Left lung (tissue), 10 donors: ENCODE results near the gene CREB5. TPM values are rescaled to one million over a fixed set of nuclear protein-coding genes. Genes with fewer than 3 reads are reported as not detected.
A peak's percentile ranks its signal among the peaks of the same experiment; 100 is the strongest.

Experiments
- ATAC-seq: fragments of 200-7000 bp; cut with Tn5 transposase; one replicate; pipeline ENCODE4 v1.9.1; 2020; ENCODE audit warnings: moderate library complexity
- DNase-seq, 4 donors: peaks; one replicate each; pipeline ENCODE4 v3.0.0-alpha.2; 2013 to 2020
- H3K27ac ChIP-seq, 2 donors: fragments of 200-600 bp; sonication (generic) in 1 of 2; one replicate each; pipeline versions ENCODE4 v1.5.0 to v1.8.0; 2020 to 2021
- H3K27me3 ChIP-seq, 2 donors: fragments of 200-600 bp; sonication (generic) in 1 of 2; one replicate each; pipeline versions ENCODE4 v1.5.0 to v1.8.0; 2020 to 2021
- H3K36me3 ChIP-seq, 2 donors: fragments of 200-600 bp; sonication (generic) in 1 of 2; one replicate each; pipeline versions ENCODE4 v1.5.0 to v1.8.0; 2020 to 2021
- H3K4me1 ChIP-seq, 2 donors: fragments of 200-600 bp; one replicate each; pipeline ENCODE4 v1.8.0; 2021
- H3K4me3 ChIP-seq, 2 donors: fragments of 200-600 bp; sonication (generic) in 1 of 2; one replicate each; pipeline versions ENCODE4 v1.5.0 to v1.8.0; 2020 to 2021; ENCODE audit warnings: mild to moderate bottlenecking in 1 of 2
- H3K9me3 ChIP-seq, 2 donors: fragments of 200-600 bp; sonication (generic) in 1 of 2; one replicate each; pipeline versions ENCODE4 v1.5.0 to v1.8.0; 2020 to 2021
- CTCF ChIP-seq, 2 donors: fragments of 200-600 bp; sonication (generic) in 1 of 2; IDR thresholded peaks; one replicate each; pipeline versions ENCODE4 v1.5.0 to v1.8.0; 2021; ENCODE audit warnings: antibody characterized with exemption in 2 of 2
- intact Hi-C, 2 donors: fragments of 100-400 bp; cut with DNase I; formaldehyde crosslinking; loops; one replicate each; pipeline versions ENCODE4 v1.11.2 to v1.14.2; 2022
- polyA plus RNA-seq, 6 donors: library from polyadenylated mRNA; unstranded; fragments of 120-200 nt; gene quantifications; one replicate each; pipeline ENCODE4 v1.2.1, GENCODE V29; 2013; ENCODE audit not compliant: insufficient read length in 6 of 6
- total RNA-seq, 2 donors: library from RNA; stranded (reverse); fragmentation: NEBNext Ultra II Directional; extraction: Animal tissue kit (Norgen Biotek cat#: 25700); gene quantifications; one replicate each; pipeline ENCODE4 v1.2.1, GENCODE V29; 2021
- donor health status: DM: no; HTN: yes; CAD: no.
- donor health status: DM: no; HTN: no; CAD: no.

Gene CREB5
- total and polyA plus RNA-seq, 8 donors = 6.6 to 19.9 (median 15.7) TPM

GRCh38 chr7:28811008-28811407, 398.7 kb downstream of the CREB5 start:
- no peaks in the 10 kb centered on the region for H3K9me3 ChIP-seq
- peaks cover 0 to 15% of the 10 kb centered on the region in 2 donors for H3K36me3 ChIP-seq
- no peak for TF ChIP-seq CTCF (IDR thresholded peaks at IDR 0.05)
- H3K4me3 ChIP-seq = no peak overlapping the region
- DNase-seq (no peak), ATAC-seq (no peak)
- intact Hi-C loops = no loop called here
- no peaks in the 10 kb centered on the region for H3K27me3 ChIP-seq
- H3K4me1 ChIP-seq = no peaks in the 10 kb centered on the region
- no peak overlapping the region for H3K27ac ChIP-seq

- DNase-seq (peak in 2 of 4 donors; percentile 40 to 51), ATAC-seq (no peak)
- Histone ChIP-seq H3K9me3 (no peaks in the 10 kb centered on the region), H3K27me3 (no peaks in the 10 kb centered on the region), H3K4me3 (no peak overlapping the region), H3K36me3 (peaks cover 0 to 15% of the 10 kb centered on the region in 2 donors), H3K4me1 (no peaks in the 10 kb centered on the region), H3K27ac (no peak overlapping the region)
- intact Hi-C loops = no loop called here
- no peak for TF ChIP-seq CTCF (IDR thresholded peaks at IDR 0.05)
Measured at GRCh38 chr7:28811701-28812430, 399.5 kb downstream of the CREB5 start.

- no peak overlapping the region for H3K4me3 ChIP-seq
- ATAC-seq (no peak), DNase-seq (no peak)
- H3K27ac ChIP-seq = no peak overlapping the region
- intact Hi-C loops = no loop called here
- H3K27me3 ChIP-seq = no peaks in the 10 kb centered on the region
- no peaks in the 10 kb centered on the region for H3K9me3 ChIP-seq
- TF ChIP-seq CTCF (IDR thresholded peaks at IDR 0.05) = no peak
- H3K36me3 ChIP-seq = peaks cover 0 to 12% of the 10 kb centered on the region in 2 donors
- H3K4me1 ChIP-seq = no peaks in the 10 kb centered on the region
Measured at GRCh38 chr7:28812616-28813015, 400.3 kb downstream of the CREB5 start.

DNA sequence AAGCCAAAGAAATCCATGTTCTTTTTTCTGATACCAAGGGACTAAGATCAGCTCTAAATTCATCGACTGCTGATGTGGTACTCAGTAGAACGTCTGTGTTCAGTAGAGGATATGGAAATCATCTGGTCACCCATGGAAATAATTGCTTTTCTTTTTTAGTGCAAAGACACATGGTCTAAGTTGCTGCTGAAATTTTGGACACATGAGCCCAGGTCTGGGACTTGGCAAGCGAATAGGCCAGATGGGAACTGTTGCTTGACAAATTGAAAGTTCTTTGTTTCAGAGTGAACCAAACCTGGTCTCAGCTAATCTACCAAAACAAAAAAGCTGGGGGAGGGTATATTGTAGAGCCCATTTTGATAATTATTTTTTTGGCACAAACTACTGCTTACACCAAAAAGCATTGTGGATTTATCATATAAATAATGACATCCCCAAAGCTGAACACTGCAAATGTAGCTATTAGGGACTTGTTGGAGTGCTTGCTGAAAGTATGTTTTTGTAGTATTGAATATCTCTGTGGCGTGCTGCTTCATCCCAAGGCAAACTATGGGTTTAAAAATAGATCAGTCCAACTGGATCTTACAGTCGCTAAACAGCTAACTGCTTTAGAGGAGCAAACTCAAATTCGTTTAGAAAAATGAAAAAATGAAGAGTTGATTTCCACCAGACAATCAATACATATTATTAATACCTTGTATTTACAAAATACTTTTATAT, 401.1 kb downstream of the CREB5 start:
- no peaks in the 10 kb centered on the region for H3K9me3 ChIP-seq
- intact Hi-C loops = no loop called here
- no peaks in the 10 kb centered on the region for H3K27me3 ChIP-seq
- H3K36me3 ChIP-seq = peaks cover 0 to 13% of the 10 kb centered on the region in 2 donors
- TF ChIP-seq CTCF (IDR thresholded peaks at IDR 0.05) = no peak
- no peak for ATAC-seq
- H3K4me3 ChIP-seq = no peak overlapping the region
- DNase-seq = peak in 2 of 4 donors; percentile 38 to 71
- H3K27ac ChIP-seq = no peak overlapping the region
- H3K4me1 ChIP-seq = no peaks in the 10 kb centered on the region

DNA sequence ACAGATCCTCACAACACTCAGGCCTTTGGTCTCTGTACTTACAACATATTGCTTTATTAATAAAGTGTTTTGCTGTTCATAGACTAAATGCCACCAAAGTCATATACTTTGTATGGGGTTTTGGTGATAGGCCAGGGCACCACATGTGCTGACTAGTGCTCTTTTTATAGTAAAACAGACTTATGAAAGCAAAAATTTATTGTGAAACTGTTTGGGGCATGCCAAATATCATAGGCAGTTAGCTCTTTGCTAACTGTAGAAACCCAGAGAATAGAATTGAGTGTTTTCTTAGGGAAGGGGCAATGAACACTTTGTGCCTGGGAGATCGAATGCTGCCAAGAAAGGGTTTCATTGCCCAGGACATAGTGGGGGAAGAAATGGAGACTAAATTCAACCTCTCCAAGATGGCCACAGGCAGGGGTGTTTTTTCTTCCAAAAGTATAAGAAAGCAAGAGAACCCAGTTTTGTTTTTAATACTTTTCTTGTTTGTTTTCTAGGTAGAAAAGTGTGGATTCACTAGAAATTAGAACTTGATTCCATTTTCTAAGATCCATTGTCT, 403.1 kb downstream of the CREB5 start:
- Histone ChIP-seq H3K27ac (no peak overlapping the region), H3K4me1 (no peaks in the 10 kb centered on the region), H3K27me3 (no peaks in the 10 kb centered on the region), H3K4me3 (no peak overlapping the region), H3K36me3 (peaks cover 0 to 30% of the 10 kb centered on the region in 2 donors), H3K9me3 (no peaks in the 10 kb centered on the region)
- intact Hi-C loops = no loop called here
- DNase-seq = peak in 2 of 4 donors; percentile 57 to 77
- no peak for TF ChIP-seq CTCF (IDR thresholded peaks at IDR 0.05)
- no peak for ATAC-seq
